ENCODE results near the gene TMEM178B.

DNA sequence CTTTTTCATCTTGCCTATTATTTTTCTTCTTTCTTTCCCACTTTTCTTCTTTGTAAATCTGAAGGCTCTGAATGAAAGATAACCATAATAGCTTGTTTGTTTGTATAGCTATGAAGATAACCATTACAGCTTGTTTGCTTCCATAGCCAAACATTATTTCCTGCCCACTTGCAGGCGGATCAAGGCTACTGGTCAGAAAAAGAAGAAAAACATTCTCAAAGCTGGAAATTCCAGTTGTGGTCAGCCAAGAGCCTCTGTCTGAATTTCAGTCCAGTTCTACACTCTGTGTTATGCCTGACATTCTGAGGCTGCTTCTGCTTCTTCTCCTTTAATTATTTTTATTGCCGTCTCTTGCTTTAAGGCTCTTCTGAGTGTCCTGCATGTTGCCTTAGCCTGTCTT is 48.9 kb downstream of the TMEM178B start:
- TF ChIP-seq, protein P1, sequence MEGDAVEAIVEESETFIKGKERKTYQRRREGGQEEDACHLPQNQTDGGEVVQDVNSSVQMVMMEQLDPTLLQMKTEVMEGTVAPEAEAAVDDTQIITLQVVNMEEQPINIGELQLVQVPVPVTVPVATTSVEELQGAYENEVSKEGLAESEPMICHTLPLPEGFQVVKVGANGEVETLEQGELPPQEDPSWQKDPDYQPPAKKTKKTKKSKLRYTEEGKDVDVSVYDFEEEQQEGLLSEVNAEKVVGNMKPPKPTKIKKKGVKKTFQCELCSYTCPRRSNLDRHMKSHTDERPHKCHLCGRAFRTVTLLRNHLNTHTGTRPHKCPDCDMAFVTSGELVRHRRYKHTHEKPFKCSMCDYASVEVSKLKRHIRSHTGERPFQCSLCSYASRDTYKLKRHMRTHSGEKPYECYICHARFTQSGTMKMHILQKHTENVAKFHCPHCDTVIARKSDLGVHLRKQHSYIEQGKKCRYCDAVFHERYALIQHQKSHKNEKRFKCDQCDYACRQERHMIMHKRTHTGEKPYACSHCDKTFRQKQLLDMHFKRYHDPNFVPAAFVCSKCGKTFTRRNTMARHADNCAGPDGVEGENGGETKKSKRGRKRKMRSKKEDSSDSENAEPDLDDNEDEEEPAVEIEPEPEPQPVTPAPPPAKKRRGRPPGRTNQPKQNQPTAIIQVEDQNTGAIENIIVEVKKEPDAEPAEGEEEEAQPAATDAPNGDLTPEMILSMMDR (conservative IDR thresholded peaks at IDR 0.05), result no peak
- TF ChIP-seq EZH2 (IDR thresholded peaks at IDR 0.05; ENCODE audit: low read depth), result no peak

All from PC-9 (cell line).